BJ (cell line): ENCODE data around the gene SOX1. TPM values are rescaled to one million over a fixed set of nuclear protein-coding genes. Genes with fewer than 3 reads are reported as not detected.

Experiments
- polyA plus RNA-seq: library from polyadenylated mRNA; depleted of rRNA; stranded (reverse); fragments of >200 nt; gene quantifications from 2 replicates; pipeline ENCODE4 v1.2.3, GENCODE V29; 2011
- small RNA-seq: library from RNA; depleted of rRNA; stranded (forward); fragments of <200 nt; gene quantifications from one replicate; pipeline ENCODE3, GENCODE V24; 2012; ENCODE audit warnings: low replicate concordance, low read depth; ENCODE audit not compliant: insufficient read length

SOX1 gene
- polyA plus RNA-seq, 1 experiment = not detected

Small RNA genes within 50 kb of the gene (small RNA-seq; reads per million reads assigned to genes)
- not detected for gene RF00287
